Dermis blood vessel endothelial cell (primary cell): ENCODE data around the gene BTNL9. TPM values are rescaled to one million over a fixed set of nuclear protein-coding genes. Genes with fewer than 3 reads are reported as not detected.
"Not testable (repeated sequence)": the region's sequence is repeated elsewhere in the genome, so short reads cannot be mapped to it uniquely, and the experiment has no call there.

ENCODE experiments used
- DNase-seq: peaks from one replicate; pipeline ENCODE4 v3.0.0; 2010
- total RNA-seq: library from RNA; depleted of rRNA; stranded (reverse); fragments of >200 nt; gene quantifications from 2 replicates; pipeline ENCODE4 v1.2.3, GENCODE V29; 2014

The BTNL9 gene
- total RNA-seq = 0.05 and 0.17 TPM in 2 replicates

GRCh38 chr5:181039931-181040630, at the start of gene BTNL9:
Gene BTNL9 (plus strand): TSS chr5:181040266. CDS start chr5:181045490, 5,224 bp downstream.
- peak; percentile 58 for DNase-seq

GRCh38 chr5:180990882-180991242, 49.2 kb upstream of the BTNL9 start:
- DNase-seq = no peak

DNA sequence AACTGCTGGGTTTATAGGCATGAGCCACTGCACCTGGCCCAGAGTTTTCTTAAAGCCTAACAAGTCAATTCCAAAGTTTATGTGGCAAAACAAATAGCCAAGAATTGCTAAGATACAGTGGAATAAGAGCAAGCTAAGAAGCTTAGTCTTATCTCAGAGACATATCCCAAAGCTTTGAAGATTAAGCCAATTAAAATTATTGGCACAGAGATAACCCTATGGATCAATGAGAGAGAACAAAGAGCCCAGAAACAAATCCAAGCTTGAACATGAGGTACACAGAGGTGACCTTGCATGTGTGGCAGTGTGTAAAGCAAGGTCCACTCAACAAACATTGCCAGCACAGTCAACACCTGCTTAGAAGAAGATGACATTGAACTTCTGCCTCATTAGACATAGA, 38.1 kb upstream of the BTNL9 start:
- DNase-seq = no peak

- DNase-seq = no peak
Measured at GRCh38 chr5:181005791-181006190, 34.3 kb upstream of the BTNL9 start.

- no peak for DNase-seq
Measured at GRCh38 chr5:181008136-181008535, 31.9 kb upstream of the BTNL9 start.

DNA sequence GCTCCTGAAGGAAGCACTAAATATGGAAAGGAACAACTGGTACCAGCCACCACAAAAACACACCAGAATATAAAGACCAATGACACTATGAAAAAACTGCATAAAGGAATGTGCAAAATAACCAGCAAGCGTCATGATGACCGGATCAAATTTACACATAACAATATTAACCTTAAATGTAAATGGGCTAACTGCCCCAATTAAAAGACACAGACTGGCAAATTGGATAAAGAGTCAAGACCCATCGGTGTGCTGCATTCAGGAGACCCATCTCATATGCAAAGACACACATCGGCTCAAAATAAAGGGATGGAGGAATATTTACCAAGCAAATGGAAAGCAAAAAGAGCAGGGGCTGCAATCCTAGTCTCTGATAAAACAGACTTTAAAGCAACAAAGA, 30.0 kb upstream of the BTNL9 start:
- DNase-seq = not testable (repeated sequence)

DNA sequence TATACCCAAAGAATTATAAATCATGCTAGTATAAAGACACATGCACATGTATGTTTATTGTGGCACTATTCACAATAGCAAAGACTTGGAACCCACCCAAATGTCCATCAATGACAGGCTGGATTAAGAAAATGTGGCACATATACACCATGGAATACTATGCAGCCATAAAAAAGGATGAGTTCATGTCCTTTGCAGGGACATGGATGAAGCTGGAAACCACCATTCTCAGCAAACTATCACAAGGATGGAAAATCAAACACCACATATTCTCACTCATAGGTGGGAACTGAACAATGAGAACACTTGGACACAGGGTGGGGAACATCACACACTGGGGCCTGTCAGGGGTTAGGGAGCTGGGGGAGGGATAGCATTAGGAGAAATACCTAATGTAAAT, 25.4 kb upstream of the BTNL9 start:
- not testable (repeated sequence) for DNase-seq

GRCh38 chr5:181017448-181017847, 22.6 kb upstream of the BTNL9 start:
- DNase-seq = not testable (repeated sequence)

- DNase-seq = no peak
Measured at GRCh38 chr5:181020688-181021087, 19.4 kb upstream of the BTNL9 start.

DNA sequence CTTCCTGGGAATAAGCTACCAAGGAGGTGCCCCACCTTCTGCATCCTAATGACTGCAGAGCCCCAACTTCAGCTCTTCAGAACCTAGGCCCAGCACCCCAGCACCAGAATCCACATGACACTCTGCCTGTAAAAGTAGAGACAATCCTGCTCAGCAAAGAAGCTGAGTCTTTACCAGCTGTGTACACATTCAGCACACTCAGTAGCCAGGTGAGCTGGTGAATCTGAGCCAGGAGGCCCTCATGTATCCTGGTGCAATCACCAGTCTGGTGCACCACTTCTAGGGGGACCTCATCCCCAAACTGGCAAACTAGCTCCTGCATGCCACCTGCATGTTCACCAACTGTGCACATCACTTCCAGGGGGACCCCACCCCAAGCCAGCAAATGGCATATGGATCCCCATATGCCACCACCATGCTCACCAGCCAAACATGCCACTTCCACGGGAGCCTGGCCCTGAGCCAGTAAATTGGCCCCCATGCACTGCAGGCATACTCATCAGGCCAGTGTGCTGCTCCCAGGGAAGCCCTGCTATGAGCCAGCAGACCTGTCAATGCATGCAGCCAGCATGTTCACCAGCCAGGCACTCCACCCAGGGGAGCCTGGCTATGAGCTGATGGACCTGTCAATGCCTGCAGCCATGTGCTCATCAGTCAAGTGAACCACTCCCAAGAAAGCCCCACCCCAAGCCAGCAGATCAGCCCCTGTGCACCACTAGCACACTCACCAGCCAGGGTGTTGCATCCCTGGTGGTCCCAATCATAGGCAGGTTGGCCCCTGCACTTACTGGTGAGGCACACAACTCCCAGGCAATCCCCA, 15.6 kb upstream of the BTNL9 start:
- DNase-seq = no peak

DNA sequence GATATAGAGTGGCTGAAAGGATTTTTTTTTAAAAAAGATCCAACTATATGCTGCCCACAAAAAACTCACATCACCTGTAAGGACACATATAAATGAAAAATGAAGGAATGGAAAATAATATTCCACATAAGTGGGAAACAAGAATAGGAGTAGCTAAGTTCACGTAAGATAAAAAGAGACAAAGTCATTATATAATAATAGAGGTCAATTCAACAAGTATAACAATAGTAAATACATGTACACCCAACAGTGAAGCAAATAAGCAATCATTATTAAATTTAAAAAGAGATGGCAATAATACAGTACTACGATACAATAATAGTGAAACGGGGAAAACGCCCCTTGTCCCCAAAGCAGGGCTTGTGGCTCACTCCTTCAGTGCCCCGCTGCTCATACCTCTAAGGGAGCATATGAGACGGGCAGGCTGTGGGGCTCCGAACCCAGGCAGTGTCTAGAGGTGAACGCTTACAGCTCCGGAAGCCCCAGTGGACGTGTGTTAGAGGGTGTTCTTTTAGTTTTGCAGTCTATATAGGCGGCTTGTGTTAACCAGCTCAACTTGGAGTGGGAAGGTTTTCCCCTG, 12.5 kb upstream of the BTNL9 start:
- no peak for DNase-seq

- no peak for DNase-seq
Measured at GRCh38 chr5:181028032-181028819, 11.8 kb upstream of the BTNL9 start.

- DNase-seq = no peak
Measured at GRCh38 chr5:181031716-181032115, 8.3 kb upstream of the BTNL9 start.

- peak; percentile 22 for DNase-seq
Measured at GRCh38 chr5:181035991-181036815, 3.9 kb upstream of the BTNL9 start.

DNA sequence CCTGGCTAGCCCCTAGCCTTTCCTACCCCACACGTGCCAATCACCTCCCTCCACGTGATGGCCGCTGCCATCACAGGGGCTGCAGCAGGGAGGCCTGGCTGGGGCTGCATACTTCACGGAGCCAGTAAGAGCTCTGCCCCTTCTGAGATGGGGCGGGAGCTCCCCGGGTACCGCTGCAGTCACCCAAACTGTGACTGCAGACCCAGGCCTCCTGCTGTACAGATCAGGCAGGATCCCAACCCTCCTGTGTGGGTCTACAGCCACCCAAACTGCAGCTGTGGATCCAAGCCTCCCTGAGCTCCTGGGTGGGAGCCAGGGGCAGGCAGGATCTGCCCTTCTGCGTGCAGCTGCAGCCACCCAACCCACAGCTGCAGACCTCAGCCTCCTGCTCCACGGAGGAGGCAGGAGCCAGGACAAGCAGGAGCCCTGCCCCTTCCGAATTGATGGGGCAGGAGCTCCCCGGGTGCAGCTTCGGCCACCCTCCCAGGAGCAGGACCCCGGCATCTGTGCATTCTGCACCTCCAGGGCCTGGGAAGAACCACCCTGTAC, 3.2 kb upstream of the BTNL9 start:
- DNase-seq = no peak

GRCh38 chr5:181037365-181037861, 2.7 kb upstream of the BTNL9 start:
- no peak for DNase-seq

- DNase-seq = no peak
Measured at GRCh38 chr5:181039471-181039870, 595 bp upstream of the BTNL9 start.

DNA sequence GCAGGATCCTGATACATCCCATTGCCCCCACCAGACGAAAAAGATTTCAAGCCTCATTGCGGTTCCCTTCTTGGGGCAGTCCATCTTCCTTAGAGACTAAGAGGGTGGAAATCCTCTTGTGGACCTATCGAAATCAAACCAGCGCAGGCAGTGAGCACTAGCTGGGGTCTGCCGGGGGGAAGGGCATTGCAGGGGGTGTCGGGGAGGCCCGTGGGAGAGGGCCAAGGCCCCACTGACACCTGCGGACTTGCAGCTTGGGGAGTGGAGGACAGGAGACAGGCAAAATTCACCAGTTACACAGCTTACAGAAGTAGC, 522 bp downstream of the BTNL9 start:
- no peak for DNase-seq

DNA sequence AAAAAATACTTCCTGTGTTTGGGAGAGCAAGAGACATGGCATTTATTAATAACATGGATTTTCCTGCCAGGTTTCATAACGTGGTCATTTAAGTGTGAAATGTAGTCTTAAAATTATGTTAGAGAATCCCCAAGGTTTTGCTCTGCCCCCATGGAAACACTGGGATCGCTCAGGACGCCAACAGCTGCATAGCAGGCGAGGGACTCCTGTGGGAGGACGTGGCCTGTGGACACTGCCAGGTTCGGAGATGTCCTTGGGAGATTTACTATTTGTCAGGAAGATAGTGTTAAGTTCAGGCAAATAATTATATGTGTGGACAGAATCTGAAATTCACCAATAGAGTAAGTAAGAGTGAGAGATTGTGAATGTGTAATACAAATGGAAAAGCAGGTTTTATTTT, 977 bp downstream of the BTNL9 start:
- DNase-seq = no peak

GRCh38 chr5:181042036-181042713, 2.1 kb downstream of the BTNL9 start:
- no peak for DNase-seq

- no peak for DNase-seq
Measured at GRCh38 chr5:181042722-181043121, 2.7 kb downstream of the BTNL9 start.
